ENCODE results near the gene HAAO. TPM values are rescaled to one million over a fixed set of nuclear protein-coding genes. Genes with fewer than 3 reads are reported as not detected.

The HAAO gene
- total RNA-seq (10 to 100 TPM in 1 of 9 donors, 1 to 10 TPM in 8; 1.3 to 10.6 (median 2.2) TPM), polyA plus RNA-seq (1 to 10 TPM; 1.3 to 2.4 TPM)
- long read RNA-seq, donor 1, partial matches to known transcripts: 0 of 4 reads
- long read RNA-seq, donor 1, other reads (novel, unspliced or antisense): 1 of 4 reads
- long read RNA-seq, donor 2, transcript HAAO-201 (10 exons, 1,265 nt): major isoform, 6 of 9 reads
- long read RNA-seq, donor 2, partial matches to known transcripts: 0 of 9 reads
- long read RNA-seq, donor 2, other reads (novel, unspliced or antisense): 3 of 9 reads
- long read RNA-seq, donor 3, partial matches to known transcripts: 0 of 1 reads
- long read RNA-seq, donor 3, other reads (novel, unspliced or antisense): 1 of 1 reads

- intact Hi-C loops (cut with DNase I): loop anchor here in 1 of 10 donors (5.0 kb wide), 1 partner anchor 295 kb away; no protein-coding TSS in a partner anchor
- ATAC-seq (peak in 3 of 4 donors; percentile 33 to 61 (median 39)), DNase-seq (peak; percentile 57 to 83 (median 65))
- Histone ChIP-seq H3K36me3 (no peaks in the 10 kb centered on the region), H3K27ac (peak within 1 kb of the TSS; percentile 69 to 97 (median 84)), H3K27me3 (peaks cover 0 to 6% (median 0%) of the 10 kb centered on the region in 9 donors), H3K9me3 (no peaks in the 10 kb centered on the region), H3K4me3 (peak within 1 kb of the TSS; percentile 47 to 81 (median 60)), H3K4me1 (peaks cover 0 to 44% (median 16%) of the 10 kb centered on the region in 12 donors)
- 1 to 3% (median 2%) methylated on average over 49 to 75 of the region's 75 CpGs for WGBS, 4 donors
- TF ChIP-seq CTCF (IDR thresholded peaks at IDR 0.05): peak in 8 of 12 donors; percentile 5 to 41 (median 18)
- TF ChIP-seq POLR2A (IDR thresholded peaks at IDR 0.05): peak in 1 of 2 donors; percentile 20
These were observed at the start of gene HAAO for GRCh38 chr2:42792583-42793333. TSS of gene HAAO (minus strand) at chr2:42792583. CDS start at chr2:42792536, 47 bp downstream.

DNA sequence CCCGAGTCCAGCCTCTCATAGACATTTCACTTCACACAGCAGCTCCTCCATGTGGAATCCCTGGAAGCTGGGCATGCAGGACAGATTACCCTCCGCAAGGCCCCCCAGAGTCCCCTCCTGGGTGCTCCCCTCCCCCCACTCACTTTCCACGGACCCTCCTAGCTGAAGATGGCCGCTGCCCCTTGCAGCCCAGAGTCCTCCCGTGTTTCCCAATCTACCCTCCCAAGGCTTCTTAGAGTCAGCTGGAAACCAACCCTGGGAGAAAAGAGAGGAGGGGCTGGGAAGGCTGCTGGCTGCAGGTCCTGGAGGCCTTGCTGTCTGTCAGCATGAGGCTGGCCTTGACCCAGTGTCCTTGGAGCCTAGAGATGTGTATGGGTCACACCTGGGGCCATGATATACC is 49.0 kb upstream of the HAAO start:
- ATAC-seq (no peak), DNase-seq (no peak)
- H3K4me1 ChIP-seq: peaks cover 0 to 44% (median 3%) of the 10 kb centered on the region in 12 donors
- WGBS, 4 donors: 86 to 94% (median 91%) methylated on average over 5 of the region's 5 CpGs
- no peaks in the 10 kb centered on the region for H3K9me3 ChIP-seq
- H3K4me3 ChIP-seq: no peak overlapping the region
- no peak for TF ChIP-seq POLR2A (IDR thresholded peaks at IDR 0.05)
- no peak for TF ChIP-seq CTCF (IDR thresholded peaks at IDR 0.05)
- H3K27ac ChIP-seq: peak overlapping the region in 1 of 12 donors; percentile 13
- no peaks in the 10 kb centered on the region for H3K36me3 ChIP-seq
- no peaks in the 10 kb centered on the region for H3K27me3 ChIP-seq
- intact Hi-C loops (cut with DNase I): no loop called here

DNA sequence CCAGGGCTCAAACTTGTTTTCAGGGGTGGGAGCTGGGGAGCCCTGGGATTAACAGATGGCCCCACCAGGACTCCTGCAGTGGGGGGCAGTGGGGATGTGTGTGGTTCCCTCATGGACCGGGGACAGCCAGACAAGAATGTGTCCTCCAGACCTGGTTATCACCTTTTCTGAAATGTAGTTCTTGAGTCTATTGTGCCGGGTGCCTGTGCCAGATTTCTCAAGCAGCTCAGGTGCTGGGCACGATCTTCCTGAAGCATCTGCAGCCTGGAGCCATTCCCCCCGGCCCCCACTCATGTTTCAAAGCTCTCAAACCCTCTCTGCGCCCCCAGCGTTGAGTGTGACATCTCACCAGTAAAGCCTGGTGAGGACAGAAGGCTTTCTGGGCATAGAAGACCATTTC is 48.4 kb upstream of the HAAO start:
- TF ChIP-seq CTCF (IDR thresholded peaks at IDR 0.05): no peak
- TF ChIP-seq POLR2A (IDR thresholded peaks at IDR 0.05): no peak
- H3K27ac ChIP-seq: peak overlapping the region in 4 of 12 donors; percentile 34 to 43 (median 39)
- DNase-seq: no peak

More for the DNA sequence above, 48.4 kb upstream of the HAAO start:
- no peaks in the 10 kb centered on the region for H3K27me3 ChIP-seq
- intact Hi-C loops (cut with DNase I): no loop called here
- WGBS, 4 donors: 89 to 97% (median 90%) methylated on average over 6 of the region's 6 CpGs
- peaks cover 0 to 42% (median 6%) of the 10 kb centered on the region in 12 donors for H3K4me1 ChIP-seq
- no peaks in the 10 kb centered on the region for H3K36me3 ChIP-seq
- H3K4me3 ChIP-seq: no peak overlapping the region
- no peaks in the 10 kb centered on the region for H3K9me3 ChIP-seq
- no peak for ATAC-seq
